HCT116 (cell line): ENCODE measurements around the gene BCDIN3D. TPM values are rescaled to one million over a fixed set of nuclear protein-coding genes. Genes with fewer than 3 reads are reported as not detected.

Experiments
- ATAC-seq: fragments of 200-7000 bp; cut with Tn5 transposase; 2 replicates; pipeline ENCODE4 v1.9.1; 2020; ENCODE audit warnings: mild to moderate bottlenecking, moderate library complexity
- BruUV-seq: library from RNA; stranded (reverse); fragments of 400-500 nt; replicated peaks from 2 replicates; lab custom pipeline; 2021; lab: Mats Ljungman, UMichigan
- CTCF ChIA-PET: fragments of 300-600 bp; sonication (Branson Sonifier 250); formaldehyde crosslinking; loops from one replicate; lab custom pipeline; 2021; ENCODE audit warnings: antibody characterized with exemption; lab: Charles Lee
- POLR2A ChIA-PET: fragments of 300-600, 350-600 bp; sonication (Branson Sonifier 250); formaldehyde crosslinking; loops from one replicate; lab custom pipeline; 2021; ENCODE audit warnings: antibody characterized with exemption; lab: Charles Lee
- RAD21 ChIA-PET, 2 experiments: fragments of 300-600 bp; sonication (Branson Sonifier 250); formaldehyde crosslinking; loops; one replicate each; lab custom pipeline; 2023; ENCODE audit warnings: low total read pairs in 2 of 2; ENCODE audit not compliant: uncharacterized antibody in 2 of 2, unreplicated experiment in 2 of 2, low non-redundant PET in 1 of 2; lab: Charles Lee
- DNase-seq: peaks from one replicate; pipeline ENCODE4 v3.0.0-alpha.2; 2010; ENCODE audit warnings: low read depth, low spot score
- H2AFZ ChIP-seq: fragments of 200-600 bp; shearing (Covaris generic), sonication (generic); 2 replicates; pipeline ENCODE4 v1.6.1; 2017; ENCODE audit warnings: low read depth, mixed run types, mixed read lengths, antibody characterized with exemption, low read length; ENCODE audit not compliant: poor library complexity, severe bottlenecking
- H3K27ac ChIP-seq: 2 replicates; pipeline ENCODE4 v1.5.1; 2012; ENCODE audit warnings: low read depth, low read length
- H3K27me3 ChIP-seq: fragments of 200-600 bp; sonication (generic); 2 replicates; pipeline ENCODE4 v1.6.1; 2016; ENCODE audit warnings: mixed run types, low read length, mixed read lengths; ENCODE audit not compliant: insufficient read depth
- H3K36me3 ChIP-seq, 2 experiments: fragments of 200-500 bp in 1 of 2; fragments of 200-600 bp in 1 of 2; sonication (Bioruptor generic) in 1 of 2; sonication (generic) in 1 of 2; 2 replicates each; pipeline versions ENCODE4 v1.5.1 to v1.6.1; 2014 to 2016; ENCODE audit warnings: low read length in 2 of 2, inconsistent platforms in 1 of 2, mixed read lengths in 1 of 2, mixed run types in 1 of 2; ENCODE audit not compliant: insufficient read depth in 2 of 2, control insufficient read depth in 1 of 2
- H3K4me1 ChIP-seq, 2 experiments: fragments of 200-600 bp in 1 of 2; sonication (generic) in 1 of 2; 2 replicates each; pipeline versions ENCODE4 v1.5.1 to v1.6.1; 2012 to 2017; ENCODE audit warnings: low read length in 2 of 2, inconsistent platforms in 1 of 2, mild to moderate bottlenecking in 1 of 2, mixed read lengths in 1 of 2, mixed run types in 1 of 2, moderate library complexity in 1 of 2; ENCODE audit not compliant: insufficient read depth in 2 of 2, control insufficient read depth in 1 of 2
- H3K4me2 ChIP-seq: fragments of 200-600 bp; sonication (generic); 2 replicates; pipeline ENCODE4 v1.6.1; 2017; ENCODE audit warnings: mixed run types, low read length, mixed read lengths
- H3K4me3 ChIP-seq, 2 experiments: fragments of 200-600 bp in 1 of 2; sonication (generic) in 1 of 2; replicated peaks in 1 of 2; 2 replicates each; pipeline ENCODE4 v1.5.1; 2011 to 2016; ENCODE audit warnings: low read length in 2 of 2, control low read depth in 1 of 2, low read depth in 1 of 2, mild to moderate bottlenecking in 1 of 2, mixed read lengths in 1 of 2, mixed run types in 1 of 2
- H3K79me2 ChIP-seq: fragments of 200-600 bp; sonication (generic); 2 replicates; pipeline ENCODE4 v1.6.1; 2017; ENCODE audit warnings: mild to moderate bottlenecking, mixed run types, low read length, moderate library complexity, mixed read lengths; ENCODE audit not compliant: insufficient read depth
- H3K9ac ChIP-seq: fragments of 200-600 bp; sonication (generic); 2 replicates; pipeline ENCODE4 v1.6.1; 2016; ENCODE audit warnings: low read length, mixed read lengths
- H3K9me2 ChIP-seq: fragments of 200-600 bp; sonication (generic), shearing (Covaris generic); 2 replicates; pipeline ENCODE4 v1.6.1; 2017; ENCODE audit warnings: mixed run types, mild to moderate bottlenecking, moderate library complexity; ENCODE audit not compliant: insufficient read depth
- H3K9me3 ChIP-seq, 2 experiments: fragments of 200-500 bp in 1 of 2; fragments of 200-600 bp in 1 of 2; sonication (Bioruptor generic) in 1 of 2; sonication (generic) in 1 of 2; 2 replicates each; pipeline ENCODE4 v1.6.1; 2014 to 2017; ENCODE audit warnings: low read length in 2 of 2, mixed read lengths in 2 of 2, inconsistent platforms in 1 of 2, low read depth in 1 of 2, mild to moderate bottlenecking in 1 of 2, mixed run types in 1 of 2, moderate library complexity in 1 of 2; ENCODE audit not compliant: control insufficient read depth in 1 of 2, insufficient read depth in 1 of 2
- H4K20me1 ChIP-seq: fragments of 200-600 bp; sonication (generic), shearing (Covaris generic); 2 replicates; pipeline ENCODE4 v1.6.1; 2017; ENCODE audit warnings: mixed run types, mild to moderate bottlenecking, moderate library complexity; ENCODE audit not compliant: insufficient read depth
- CBX3 ChIP-seq: IDR thresholded peaks from 2 replicates; pipeline ENCODE4 v1.6.1; 2012; ENCODE audit warnings: low read depth
- EGR1 ChIP-seq: IDR thresholded peaks from 2 replicates; pipeline ENCODE4 v1.6.1; 2012; ENCODE audit warnings: low read depth
- ELF1 ChIP-seq: IDR thresholded peaks from 2 replicates; pipeline ENCODE4 v1.6.1; 2012; ENCODE audit warnings: low read depth, borderline replicate concordance
- EZH2 ChIP-seq: fragments of 200-600 bp; sonication (generic); IDR thresholded peaks from 2 replicates; pipeline ENCODE4 v1.6.1; 2017; ENCODE audit warnings: antibody characterized with exemption, mixed run types
- FOSL1 ChIP-seq: IDR thresholded peaks from 2 replicates; pipeline ENCODE4 v1.6.1; 2012; ENCODE audit warnings: low read depth
- JUND ChIP-seq: IDR thresholded peaks from 2 replicates; pipeline ENCODE4 v1.6.1; 2012
- SP1 ChIP-seq: IDR thresholded peaks from 2 replicates; pipeline ENCODE4 v1.6.1; 2012; ENCODE audit warnings: low read depth
- intact Hi-C: fragments of 100-400 bp; cut with micrococcal nuclease; formaldehyde crosslinking; loops from 2 replicates; pipeline ENCODE4 v1.10.0; 2022
- total RNA-seq: library from RNA; stranded (reverse); gene quantifications from one replicate; pipeline ENCODE4 v1.2.1, GENCODE V29; 2021; ENCODE audit not compliant: unreplicated experiment
- TF ChIP-seq, protein P1 (sequence below): IDR thresholded peaks from 2 replicates; pipeline ENCODE4 v1.6.1; 2011; ENCODE audit warnings: mild to moderate bottlenecking, low read length, moderate library complexity; ENCODE audit not compliant: insufficient replicate concordance; ENCODE audit errors: extremely low read depth

The BCDIN3D gene
- total RNA-seq, 1 experiment from 2014 or later, result 5.7 TPM

DNA sequence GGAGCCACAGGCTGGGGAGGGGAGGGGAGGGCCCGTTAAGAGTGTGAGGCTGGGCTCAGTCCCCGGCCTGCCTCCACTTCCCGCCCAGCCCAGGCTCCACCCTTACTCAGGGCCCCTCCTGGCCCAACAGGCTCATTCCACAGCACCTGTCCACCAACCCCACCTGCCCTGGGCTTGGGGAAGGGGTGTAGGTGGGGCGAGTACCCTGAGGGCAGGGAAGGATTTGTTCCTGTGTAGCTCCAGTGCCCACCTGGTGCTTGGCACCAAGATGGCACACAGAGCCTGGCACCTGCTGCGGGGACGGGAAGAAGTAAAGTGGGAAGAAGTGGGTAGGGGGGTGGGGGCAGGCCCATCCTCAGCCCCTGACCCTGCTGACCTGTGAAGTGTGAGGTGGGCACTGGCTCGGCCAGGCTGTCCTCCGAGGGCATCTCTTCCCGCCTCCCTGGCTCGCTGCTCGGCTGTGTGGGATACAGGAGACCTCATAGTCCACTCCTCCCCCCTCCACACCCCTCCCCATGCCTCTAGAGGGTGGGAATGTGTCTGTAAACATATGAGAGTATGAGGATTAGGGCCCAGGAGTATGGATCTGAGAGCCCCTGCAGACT is 49.8 kb downstream of the BCDIN3D start:
- no peaks in the 10 kb centered on the region for H3K9me2 ChIP-seq
- DNase-seq (no peak), ATAC-seq (no peak)
- H3K9ac ChIP-seq, result no peak overlapping the region
- H3K4me1 ChIP-seq, result no peaks in the 10 kb centered on the region
- ChIA-PET RAD21 (no interaction called here), CTCF (no interaction called here), POLR2A (no interaction called here)
- H3K4me2 ChIP-seq, result no peak overlapping the region
- no peak overlapping the region for H3K27ac ChIP-seq
- no peak overlapping the region for H2AFZ ChIP-seq
- H3K9me3 ChIP-seq, result no peaks in the 10 kb centered on the region
- no peaks in the 10 kb centered on the region; a peak in 1 of 4 replicates for H3K36me3 ChIP-seq
- intact Hi-C loops, result no loop called here
- TF ChIP-seq CBX3 (no peak), EGR1 (no peak), FOSL1 (no peak), SP1 (no peak), JUND (no peak), EZH2 (no peak), ELF1 (no peak)
- TF ChIP-seq, protein P1, sequence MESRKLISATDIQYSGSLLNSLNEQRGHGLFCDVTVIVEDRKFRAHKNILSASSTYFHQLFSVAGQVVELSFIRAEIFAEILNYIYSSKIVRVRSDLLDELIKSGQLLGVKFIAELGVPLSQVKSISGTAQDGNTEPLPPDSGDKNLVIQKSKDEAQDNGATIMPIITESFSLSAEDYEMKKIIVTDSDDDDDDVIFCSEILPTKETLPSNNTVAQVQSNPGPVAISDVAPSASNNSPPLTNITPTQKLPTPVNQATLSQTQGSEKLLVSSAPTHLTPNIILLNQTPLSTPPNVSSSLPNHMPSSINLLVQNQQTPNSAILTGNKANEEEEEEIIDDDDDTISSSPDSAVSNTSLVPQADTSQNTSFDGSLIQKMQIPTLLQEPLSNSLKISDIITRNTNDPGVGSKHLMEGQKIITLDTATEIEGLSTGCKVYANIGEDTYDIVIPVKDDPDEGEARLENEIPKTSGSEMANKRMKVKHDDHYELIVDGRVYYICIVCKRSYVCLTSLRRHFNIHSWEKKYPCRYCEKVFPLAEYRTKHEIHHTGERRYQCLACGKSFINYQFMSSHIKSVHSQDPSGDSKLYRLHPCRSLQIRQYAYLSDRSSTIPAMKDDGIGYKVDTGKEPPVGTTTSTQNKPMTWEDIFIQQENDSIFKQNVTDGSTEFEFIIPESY, result no peak
- no peaks in the 10 kb centered on the region for H3K79me2 ChIP-seq
- H4K20me1 ChIP-seq, result no peaks in the 10 kb centered on the region
- no TSS peak for BruUV-seq
- no peak overlapping the region for H3K4me3 ChIP-seq
- no peaks in the 10 kb centered on the region for H3K27me3 ChIP-seq
